ENCODE data around the gene DELE1.

DNA sequence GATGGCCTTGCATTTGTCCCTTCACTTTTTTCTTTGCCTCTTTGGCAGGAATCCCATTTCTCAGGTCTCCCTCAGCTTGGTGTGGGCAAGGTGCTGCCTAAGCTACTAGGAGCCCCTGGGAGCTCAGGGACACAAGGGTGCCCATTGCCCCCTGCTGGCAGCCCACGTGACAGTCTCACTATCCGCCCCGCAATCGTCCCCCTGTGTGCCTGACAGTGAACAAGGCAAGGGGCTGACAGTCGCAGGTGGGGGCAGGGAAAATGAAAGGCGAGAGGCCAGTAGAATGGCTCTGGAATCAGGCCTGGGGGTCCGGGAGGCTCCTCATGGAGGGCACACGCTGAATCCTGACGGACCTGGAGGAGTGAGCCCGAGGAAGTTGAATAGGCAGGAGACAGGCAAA, 36.3 kb downstream of the DELE1 start:
- TF ChIP-seq, protein P1, sequence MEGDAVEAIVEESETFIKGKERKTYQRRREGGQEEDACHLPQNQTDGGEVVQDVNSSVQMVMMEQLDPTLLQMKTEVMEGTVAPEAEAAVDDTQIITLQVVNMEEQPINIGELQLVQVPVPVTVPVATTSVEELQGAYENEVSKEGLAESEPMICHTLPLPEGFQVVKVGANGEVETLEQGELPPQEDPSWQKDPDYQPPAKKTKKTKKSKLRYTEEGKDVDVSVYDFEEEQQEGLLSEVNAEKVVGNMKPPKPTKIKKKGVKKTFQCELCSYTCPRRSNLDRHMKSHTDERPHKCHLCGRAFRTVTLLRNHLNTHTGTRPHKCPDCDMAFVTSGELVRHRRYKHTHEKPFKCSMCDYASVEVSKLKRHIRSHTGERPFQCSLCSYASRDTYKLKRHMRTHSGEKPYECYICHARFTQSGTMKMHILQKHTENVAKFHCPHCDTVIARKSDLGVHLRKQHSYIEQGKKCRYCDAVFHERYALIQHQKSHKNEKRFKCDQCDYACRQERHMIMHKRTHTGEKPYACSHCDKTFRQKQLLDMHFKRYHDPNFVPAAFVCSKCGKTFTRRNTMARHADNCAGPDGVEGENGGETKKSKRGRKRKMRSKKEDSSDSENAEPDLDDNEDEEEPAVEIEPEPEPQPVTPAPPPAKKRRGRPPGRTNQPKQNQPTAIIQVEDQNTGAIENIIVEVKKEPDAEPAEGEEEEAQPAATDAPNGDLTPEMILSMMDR (IDR thresholded peaks at IDR 0.05) = peak in 10 of 12 donors; percentile 9 to 44 (median 18)
- TF ChIP-seq POLR2A (IDR thresholded peaks at IDR 0.05) = no peak

Measured in heart left ventricle (tissue), 13 donors.